Common myeloid progenitor, CD34-positive (primary cell): ENCODE results near the gene TNIP2.

Experiments used
- CTCF ChIA-PET: fragments of 350-600 bp; sonication (Branson Sonifier 250); formaldehyde crosslinking; loops from one replicate; lab custom pipeline; 2021; ENCODE audit warnings: antibody characterized with exemption; lab: Charles Lee
- POLR2A ChIA-PET: fragments of 350-600 bp; sonication (Branson Sonifier 250); formaldehyde crosslinking; loops from one replicate; lab custom pipeline; 2021; ENCODE audit warnings: antibody characterized with exemption; lab: Charles Lee
- DNase-seq, 3 donors: peaks; one replicate each; pipeline versions ENCODE4 v3.0.0 to v3.0.0-alpha.2; 2013
- H3K27ac ChIP-seq, 2 experiments: 1 replicate in 1 of 2; 2 replicates in 1 of 2; pipeline ENCODE4 v1.7.0; 2013; ENCODE audit warnings: inconsistent platforms in 2 of 2, low read length in 2 of 2, mild to moderate bottlenecking in 2 of 2, low read depth in 1 of 2, moderate library complexity in 1 of 2; ENCODE audit not compliant: severe bottlenecking in 2 of 2, insufficient read depth in 1 of 2, poor library complexity in 1 of 2
- H3K27me3 ChIP-seq, 5 experiments: replicated peaks in 2 of 5; 1 replicate in 3 of 5; 2 replicates in 2 of 5; pipeline versions ENCODE4 v1.6.1 to v1.7.0; 2013; ENCODE audit warnings: low read length in 4 of 5, mild to moderate bottlenecking in 2 of 5, moderate library complexity in 2 of 5, inconsistent platforms in 1 of 5; ENCODE audit not compliant: insufficient read depth in 5 of 5, control insufficient read depth in 4 of 5
- H3K36me3 ChIP-seq, 4 experiments: 1 replicate in 2 of 4; 2 replicates in 2 of 4; pipeline versions ENCODE4 v1.6.1 to v1.7.0; 2013; ENCODE audit warnings: low read length in 3 of 4, control low read depth in 1 of 4, mild to moderate bottlenecking in 1 of 4; ENCODE audit not compliant: control insufficient read depth in 4 of 4, insufficient read depth in 4 of 4
- H3K4me1 ChIP-seq, 4 experiments: 1 replicate in 3 of 4; 2 replicates in 1 of 4; pipeline versions ENCODE4 v1.6.1 to v1.7.1; 2013; ENCODE audit warnings: low read length in 3 of 4, mild to moderate bottlenecking in 3 of 4, control low read depth in 1 of 4, inconsistent platforms in 1 of 4, moderate library complexity in 1 of 4; ENCODE audit not compliant: control insufficient read depth in 4 of 4, insufficient read depth in 4 of 4; ENCODE audit errors: control extremely low read depth in 1 of 4
- H3K4me3 ChIP-seq, 7 experiments: 1 replicate in 4 of 7; 2 replicates in 3 of 7; pipeline versions ENCODE4 v1.5.1 to v1.7.0; 2013; ENCODE audit warnings: mild to moderate bottlenecking in 7 of 7, low read length in 6 of 7, moderate library complexity in 6 of 7, inconsistent platforms in 2 of 7, low read depth in 2 of 7, control low read depth in 1 of 7; ENCODE audit not compliant: insufficient read depth in 4 of 7, control insufficient read depth in 1 of 7; ENCODE audit errors: extremely low read depth in 1 of 7
- H3K9me3 ChIP-seq, 5 experiments: 1 replicate in 4 of 5; 2 replicates in 1 of 5; pipeline versions ENCODE4 v1.6.1 to v1.7.1; 2013; ENCODE audit warnings: low read length in 4 of 5, mild to moderate bottlenecking in 2 of 5, inconsistent platforms in 1 of 5, low read depth in 1 of 5, moderate library complexity in 1 of 5; ENCODE audit not compliant: control insufficient read depth in 4 of 5, insufficient read depth in 2 of 5; ENCODE audit errors: control extremely low read depth in 1 of 5
- WGBS: methylation state at CpG from one replicate; pipeline ENCODE4 v1.1.5; 2013; ENCODE audit not compliant: insufficient coverage; 5-methylcytosine and 5-hydroxymethylcytosine counted together

The TNIP2 gene

DNA sequence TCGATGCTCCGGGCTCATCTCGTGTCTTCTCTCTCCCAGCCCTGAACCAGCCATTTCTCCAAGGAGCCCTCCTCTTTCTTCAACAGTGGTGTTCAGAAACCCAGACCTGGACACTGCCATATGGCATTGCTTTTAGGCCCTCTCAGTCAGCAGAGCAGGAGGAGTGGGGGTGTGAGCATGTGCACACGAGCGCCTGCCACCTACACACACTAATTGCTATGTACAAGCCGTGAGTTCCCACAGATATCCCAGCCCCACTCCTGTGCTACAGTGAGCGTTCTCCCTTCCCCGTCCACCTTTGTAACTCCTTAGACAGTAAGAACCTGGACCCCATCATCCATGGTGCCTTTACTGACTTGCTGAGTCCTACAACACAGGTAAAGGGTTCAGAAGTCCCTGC, 53.8 kb downstream of the TNIP2 start:
- H3K9me3 ChIP-seq = no peaks in the 10 kb centered on the region
- POLR2A ChIA-PET = no interaction called here
- CTCF ChIA-PET = no interaction called here
- peaks cover 5 to 82% (median 49%) of the 10 kb centered on the region in 4 experiments for H3K36me3 ChIP-seq
- H3K4me1 ChIP-seq = no peaks in the 10 kb centered on the region
- no peaks in the 10 kb centered on the region for H3K27me3 ChIP-seq
- no peak for DNase-seq
- 100% methylated on average over 5 of the region's 8 CpGs for WGBS
- H3K4me3 ChIP-seq = no peak overlapping the region
- no peak overlapping the region for H3K27ac ChIP-seq

DNA sequence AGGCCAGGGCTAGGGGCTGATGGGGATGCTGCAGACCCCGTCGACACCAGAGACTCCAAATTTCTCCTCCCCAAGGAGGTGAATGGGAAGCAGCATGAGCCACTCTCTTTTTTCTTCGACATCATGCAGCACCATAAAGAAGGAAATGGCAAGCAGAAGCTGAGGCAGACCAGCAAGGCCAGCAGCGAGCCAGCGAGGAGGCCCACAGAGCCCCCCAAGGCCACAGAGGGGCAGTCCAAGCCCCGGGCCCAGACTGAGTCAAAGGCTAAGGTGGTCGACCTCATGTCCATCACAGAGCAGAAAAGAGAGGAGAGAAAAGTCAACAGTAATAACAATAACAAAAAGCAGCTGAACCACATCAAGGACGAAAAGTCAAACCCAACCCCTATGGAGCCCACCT, 56.1 kb downstream of the TNIP2 start:
- ChIA-PET POLR2A (no interaction called here), CTCF (no interaction called here)
- Histone ChIP-seq H3K4me3 (no peak overlapping the region), H3K9me3 (no peaks in the 10 kb centered on the region), H3K27ac (no peak overlapping the region), H3K4me1 (no peaks in the 10 kb centered on the region), H3K36me3 (peaks cover 9 to 90% (median 68%) of the 10 kb centered on the region in 4 experiments), H3K27me3 (no peaks in the 10 kb centered on the region)
- DNase-seq = no peak
- 100% methylated on average over 3 of the region's 8 CpGs for WGBS

DNA sequence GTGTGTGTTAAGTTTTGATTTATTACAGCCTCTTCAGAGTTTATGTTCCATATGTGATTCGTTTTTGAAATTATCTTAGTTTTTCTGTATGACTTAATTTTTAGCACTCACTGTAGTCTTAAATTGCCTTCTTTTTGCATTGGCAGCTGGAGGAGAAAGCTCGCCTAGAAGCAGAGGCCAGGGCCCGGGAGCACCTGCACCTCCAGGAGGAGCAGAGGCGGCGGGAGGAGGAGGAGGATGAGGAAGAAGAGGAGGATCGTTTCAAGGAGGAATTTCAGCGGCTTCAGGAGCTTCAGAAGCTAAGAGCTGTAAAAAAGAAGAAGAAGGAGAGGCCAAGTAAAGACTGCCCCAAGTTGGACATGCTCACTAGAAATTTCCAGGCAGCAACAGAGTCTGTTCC, 56.6 kb downstream of the TNIP2 start:
- CTCF ChIA-PET = interaction anchor here (0.9 kb wide), 1 partner anchor 9 kb away, joined by 3 read pairs; no protein-coding TSS in a partner anchor
- no peak for DNase-seq
- Histone ChIP-seq H3K27me3 (no peaks in the 10 kb centered on the region), H3K4me3 (no peak overlapping the region), H3K27ac (no peak overlapping the region), H3K9me3 (no peaks in the 10 kb centered on the region), H3K36me3 (peaks cover 9 to 93% (median 71%) of the 10 kb centered on the region in 4 experiments), H3K4me1 (no peaks in the 10 kb centered on the region)
- POLR2A ChIA-PET = no interaction called here
- 100% methylated on average over 6 of the region's 7 CpGs for WGBS

DNA sequence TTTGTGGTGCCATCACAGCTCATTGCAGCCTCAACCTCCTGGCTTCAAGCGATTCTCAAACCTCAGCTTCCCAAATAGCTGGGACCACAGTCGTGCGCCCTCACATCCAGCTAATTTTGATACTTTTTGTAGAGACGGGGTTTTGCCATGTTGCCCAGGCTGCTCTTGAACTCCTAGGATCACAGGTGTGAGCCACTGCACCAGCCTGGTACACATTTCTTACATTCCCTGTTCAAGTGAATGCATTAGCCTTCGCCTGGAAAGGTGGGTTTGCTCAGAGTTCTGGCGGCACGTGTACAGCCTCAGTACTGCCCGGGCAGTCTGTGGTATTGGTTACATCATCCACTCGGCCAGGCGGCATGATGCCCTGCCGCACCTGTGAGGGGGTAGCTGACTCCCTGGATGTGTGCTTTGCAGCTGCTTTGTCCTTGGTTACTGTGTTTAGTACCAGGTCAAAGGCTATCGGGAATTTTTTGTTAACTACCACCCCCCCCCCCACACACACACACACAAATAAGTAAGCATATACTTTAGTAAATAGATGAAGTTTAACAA, 57.1 kb downstream of the TNIP2 start:
- Histone ChIP-seq H3K27ac (no peak overlapping the region), H3K4me1 (no peaks in the 10 kb centered on the region), H3K9me3 (no peaks in the 10 kb centered on the region), H3K27me3 (no peaks in the 10 kb centered on the region), H3K36me3 (peaks cover 9 to 92% (median 72%) of the 10 kb centered on the region in 4 experiments), H3K4me3 (no peak overlapping the region)
- 100% methylated on average over 8 of the region's 12 CpGs for WGBS
- DNase-seq = no peak
- CTCF ChIA-PET = interaction anchor here (0.7 to 0.9 kb wide), 2 partner anchors 8 to 10 kb away, joined by 3 read pairs; no protein-coding TSS in a partner anchor
- POLR2A ChIA-PET = no interaction called here

DNA sequence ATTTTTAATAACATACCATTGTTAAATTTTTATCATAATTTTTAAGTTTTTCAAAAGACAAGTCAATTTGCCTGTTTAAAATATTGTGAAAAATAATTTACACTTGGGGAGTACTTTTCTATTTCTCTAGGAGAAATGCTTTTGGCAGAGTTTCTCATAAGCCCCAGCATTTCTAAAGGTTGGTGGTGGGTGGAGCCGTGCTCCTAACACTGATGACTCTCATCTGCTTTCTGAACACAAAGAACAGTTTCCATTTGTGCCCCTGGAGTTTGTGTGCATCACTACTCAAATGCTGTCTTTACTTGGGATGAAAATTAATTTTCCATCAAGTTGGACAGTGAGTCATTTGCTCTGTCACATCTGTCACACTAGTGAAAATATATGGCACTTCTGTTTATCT, 57.6 kb downstream of the TNIP2 start:
- no peak for DNase-seq
- WGBS = 90% methylated on average over 1 of the region's 1 CpG
- Histone ChIP-seq H3K4me1 (no peaks in the 10 kb centered on the region), H3K4me3 (no peak overlapping the region), H3K9me3 (no peaks in the 10 kb centered on the region), H3K36me3 (peaks cover 11 to 92% (median 77%) of the 10 kb centered on the region in 4 experiments), H3K27ac (no peak overlapping the region), H3K27me3 (no peaks in the 10 kb centered on the region)
- ChIA-PET POLR2A (no interaction called here), CTCF (interaction anchor here (0.7 kb wide), 1 partner anchor 11 kb away, joined by 3 read pairs; no protein-coding TSS in a partner anchor)

DNA sequence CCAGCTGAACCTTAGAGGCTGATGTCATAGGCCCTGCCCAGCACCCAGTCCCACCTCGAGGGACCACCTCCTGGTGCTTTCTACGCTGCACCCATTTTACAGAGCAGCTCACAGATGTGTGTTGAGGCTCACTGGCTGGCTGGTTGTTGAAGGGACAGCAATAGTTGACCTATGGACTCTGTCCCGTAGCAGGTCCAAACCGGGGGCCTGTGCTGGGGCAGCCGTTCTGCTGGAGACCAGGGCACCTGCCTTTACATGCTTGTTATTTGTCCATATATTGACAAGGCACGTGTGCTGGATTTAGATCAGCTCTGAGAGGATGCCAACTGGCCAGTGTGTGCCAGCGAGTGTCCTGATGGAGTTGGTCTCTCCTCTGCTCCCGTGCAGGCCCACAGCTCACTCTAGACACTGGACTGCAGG, 58.1 kb downstream of the TNIP2 start:
- 100% methylated on average over 8 of the region's 8 CpGs for WGBS
- no peak for DNase-seq
- no peak overlapping the region for H3K27ac ChIP-seq
- H3K36me3 ChIP-seq = peaks cover 10 to 91% (median 76%) of the 10 kb centered on the region in 4 experiments
- no peaks in the 10 kb centered on the region for H3K4me1 ChIP-seq
- H3K9me3 ChIP-seq = no peaks in the 10 kb centered on the region
- POLR2A ChIA-PET = no interaction called here
- H3K27me3 ChIP-seq = no peaks in the 10 kb centered on the region
- no peak overlapping the region for H3K4me3 ChIP-seq
- CTCF ChIA-PET = no interaction called here

DNA sequence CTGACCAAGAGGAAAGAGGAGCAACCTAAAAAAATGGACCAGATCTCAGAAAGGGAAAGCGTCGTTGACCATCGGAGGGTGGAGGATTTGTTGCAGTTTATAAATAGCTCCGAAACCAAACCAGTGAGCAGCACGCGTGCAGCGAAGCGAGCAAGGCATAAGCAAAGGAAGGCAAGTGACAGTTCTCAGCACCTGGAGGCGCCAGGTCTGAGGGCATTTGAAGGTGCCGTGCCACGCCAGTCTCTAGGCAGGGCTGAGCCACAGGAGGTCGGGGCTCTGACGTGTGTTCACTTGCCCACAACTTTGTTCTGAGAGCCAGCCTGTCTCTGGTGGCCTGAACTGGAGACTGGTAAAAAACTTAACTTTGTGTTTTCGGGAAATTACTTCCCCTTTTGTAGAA, 59.7 kb downstream of the TNIP2 start:
- H3K27ac ChIP-seq = no peak overlapping the region
- H3K4me3 ChIP-seq = no peak overlapping the region
- H3K27me3 ChIP-seq = no peaks in the 10 kb centered on the region
- peaks cover 13 to 92% (median 72%) of the 10 kb centered on the region in 4 experiments for H3K36me3 ChIP-seq
- 87% methylated on average over 14 of the region's 14 CpGs for WGBS
- no peaks in the 10 kb centered on the region for H3K9me3 ChIP-seq
- DNase-seq = peak in 1 of 3 donors; percentile 20
- ChIA-PET POLR2A (no interaction called here), CTCF (no interaction called here)
- H3K4me1 ChIP-seq = no peaks in the 10 kb centered on the region
